K562 (cell line): ENCODE measurements around the gene PIF1. TPM values are rescaled to one million over a fixed set of nuclear protein-coding genes. Genes with fewer than 3 reads are reported as not detected.

Experiments
- ATAC-seq: fragments of 200-7000 bp; cut with Tn5 transposase; 3 replicates; pipeline ENCODE4 v1.9.1; 2020; ENCODE audit warnings: moderate library complexity
- BruUV-seq: library from RNA; stranded (reverse); fragments of 400-500 nt; replicated peaks from 2 replicates; lab custom pipeline; 2021; lab: Mats Ljungman, UMichigan
- CTCF ChIA-PET: fragments of 300-600 bp; formaldehyde crosslinking; extraction: SDS; loops from one replicate; lab custom pipeline; 2021; ENCODE audit warnings: low intra/inter-chr PET ratio; lab: Yijun Ruan, JAX
- POLR2A ChIA-PET: fragments of 300-600, 350-650 bp; sonication (Branson Sonifier 250); formaldehyde crosslinking; extraction: SDS; loops from one replicate; lab custom pipeline; 2021; ENCODE audit warnings: antibody characterized with exemption, inconsistent platforms; lab: Yijun Ruan, JAX
- DNase-seq, 4 experiments: peaks; one replicate each; pipeline versions ENCODE4 v3.0.0 to v3.0.0-alpha.2; 2011 to 2018; ENCODE audit warnings: low spot score in 3 of 4, mixed read lengths in 3 of 4; ENCODE audit errors: extremely low read depth in 1 of 4
- FAIRE-seq: peaks from 2 replicates; lab custom pipeline; 2011; peaks lifted over from hg19 to GRCh38; lab: Jason Lieb, UNC
- H2AFZ ChIP-seq: 2 replicates; pipeline ENCODE4 v1.6.0; 2011; ENCODE audit warnings: low read depth, low read length, control low read depth, inconsistent platforms
- H3K27ac ChIP-seq: fragments of 200-600 bp; 3 replicates; pipeline ENCODE4 v1.8.0; 2011; ENCODE audit warnings: low read depth, mild to moderate bottlenecking, control low read depth, inconsistent platforms, low read length, moderate library complexity, mixed read lengths; ENCODE audit errors: extremely low read depth
- H3K27me3 ChIP-seq, 2 experiments: fragments of 300-600 bp in 1 of 2; 2 replicates in 1 of 2; 3 replicates in 1 of 2; pipeline versions ENCODE4 v1.6.0 to v1.8.0; 2011; ENCODE audit warnings: inconsistent platforms in 2 of 2, low read length in 2 of 2, mild to moderate bottlenecking in 1 of 2, mixed read lengths in 1 of 2, moderate library complexity in 1 of 2; ENCODE audit not compliant: control insufficient read depth in 2 of 2, insufficient read depth in 2 of 2
- H3K36me3 ChIP-seq: fragments of 300-600 bp; 3 replicates; pipeline ENCODE4 v1.8.0; 2011; ENCODE audit warnings: mild to moderate bottlenecking, low read length, inconsistent platforms; ENCODE audit not compliant: control insufficient read depth, insufficient read depth
- H3K4me1 ChIP-seq, 2 experiments: fragments of 200-600 bp in 1 of 2; replicated peaks in 1 of 2; 2 replicates in 1 of 2; 3 replicates in 1 of 2; pipeline versions ENCODE4 v1.5.1 to v1.8.0; 2011; ENCODE audit warnings: inconsistent platforms in 2 of 2, low read length in 2 of 2, mild to moderate bottlenecking in 1 of 2, mixed read lengths in 1 of 2, moderate library complexity in 1 of 2; ENCODE audit not compliant: control insufficient read depth in 2 of 2, insufficient read depth in 2 of 2
- H3K4me2 ChIP-seq: 2 replicates; pipeline ENCODE4 v1.6.1; 2011; ENCODE audit warnings: low read length, control low read depth, inconsistent platforms, mixed read lengths; ENCODE audit not compliant: insufficient read depth
- H3K4me3 ChIP-seq: fragments of 200-600 bp; sonication (generic), shearing (Covaris generic); 2 replicates; pipeline ENCODE4 v1.5.1; 2016; ENCODE audit warnings: control low read depth, inconsistent platforms
- H3K79me2 ChIP-seq: fragments of 200-600 bp; 3 replicates; pipeline ENCODE4 v1.8.0; 2011; ENCODE audit warnings: low read length, inconsistent platforms; ENCODE audit not compliant: control insufficient read depth, insufficient read depth
- H3K9ac ChIP-seq, 2 experiments: 2 replicates each; pipeline versions ENCODE4 v1.6.0 to v1.6.1; 2011; ENCODE audit warnings: low read depth in 2 of 2, low read length in 2 of 2, control low read depth in 1 of 2, inconsistent platforms in 1 of 2, mild to moderate bottlenecking in 1 of 2, mixed read lengths in 1 of 2; ENCODE audit not compliant: insufficient read depth in 1 of 2
- H3K9me1 ChIP-seq: one replicate; pipeline ENCODE4 v1.6.0; 2011; ENCODE audit warnings: inconsistent platforms, mild to moderate bottlenecking, low read length, moderate library complexity; ENCODE audit not compliant: control insufficient read depth, insufficient read depth
- H3K9me3 ChIP-seq: replicated peaks from 2 replicates; pipeline ENCODE4 v1.5.1; 2011; ENCODE audit warnings: low read depth, low read length, inconsistent platforms; ENCODE audit not compliant: control insufficient read depth, insufficient read depth
- H4K20me1 ChIP-seq: replicated peaks from 2 replicates; pipeline ENCODE4 v1.6.1; 2011; ENCODE audit warnings: low read length, inconsistent platforms, mixed read lengths; ENCODE audit not compliant: control insufficient read depth, insufficient read depth
- RBBP5 ChIP-seq: fragments of 200-600 bp; sonication (generic); IDR thresholded peaks from 2 replicates; pipeline ENCODE4 v1.6.1; 2012; ENCODE audit warnings: borderline replicate concordance, mild to moderate bottlenecking, low read length, control low read depth, inconsistent platforms; ENCODE audit not compliant: insufficient read depth, poor library complexity, severe bottlenecking
- ZBTB7A ChIP-seq: IDR thresholded peaks from 2 replicates; pipeline ENCODE4 v1.6.1; 2011; ENCODE audit warnings: low read depth, mild to moderate bottlenecking, low read length, moderate library complexity, borderline replicate concordance; ENCODE audit not compliant: control insufficient read depth
- ZC3H11A ChIP-seq: IDR thresholded peaks from 2 replicates; pipeline ENCODE4 v1.6.1; 2012; ENCODE audit warnings: low read depth, low read length, improper control_type of control experiment
- WGBS: fragments of 100-300 bp; shearing (Covaris generic); methylation state at CpG from one replicate; pipeline ENCODE4 v1.1.6; 2016; ENCODE audit warnings: low coverage, mixed read lengths; ENCODE audit not compliant: insufficient coverage; ENCODE audit errors: missing lambda C conversion rate; 5-methylcytosine and 5-hydroxymethylcytosine counted together
- in situ Hi-C: fragments of 300-500 bp; cut with MboI; formaldehyde crosslinking; loops from 4 replicates; pipeline ENCODE4 v1.15.0; 2018; ENCODE audit warnings: inconsistent platforms, mixed read lengths
- intact Hi-C: fragments of 100-400 bp; cut with micrococcal nuclease; formaldehyde crosslinking; loops from 2 replicates; pipeline ENCODE4 v1.14.2; 2022
- polyA plus RNA-seq, 8 experiments: library from polyadenylated mRNA; depleted of rRNA in 4 of 8; stranded (reverse) in 5 of 8; unstranded in 3 of 8; fragments of >200 nt; fragmentation: Nextera tagmentation in 2 of 8; fragmentation: Illumina TruSeq in 1 of 8; extraction: Ambion mirVana in 2 of 8; extraction: Trizol in 1 of 8; gene quantifications; 2 replicates each; pipeline versions ENCODE4 v1.2.1 to v1.2.3, GENCODE V29; 2011 to 2014; ENCODE audit warnings: inconsistent platforms in 1 of 8, missing spikeins in 1 of 8
- total RNA-seq, 7 experiments: library from RNA; depleted of rRNA in 6 of 7; stranded (reverse); fragments of >200 nt in 6 of 7; fragmentation: Illumina TruSeq in 2 of 7; extraction: Trizol in 2 of 7; gene quantifications; 2 replicates each; pipeline versions ENCODE4 v1.2.1 to v1.2.3, GENCODE V29; 2011 to 2021; ENCODE audit warnings: low replicate concordance in 1 of 7

PIF1 gene
- total and polyA plus RNA-seq, 9 of the 15 experiments (the other 6 are each of a cell fraction or from before 2014, with no cell fraction given) = 1.1 to 37.9 (median 11.5) TPM

DNA sequence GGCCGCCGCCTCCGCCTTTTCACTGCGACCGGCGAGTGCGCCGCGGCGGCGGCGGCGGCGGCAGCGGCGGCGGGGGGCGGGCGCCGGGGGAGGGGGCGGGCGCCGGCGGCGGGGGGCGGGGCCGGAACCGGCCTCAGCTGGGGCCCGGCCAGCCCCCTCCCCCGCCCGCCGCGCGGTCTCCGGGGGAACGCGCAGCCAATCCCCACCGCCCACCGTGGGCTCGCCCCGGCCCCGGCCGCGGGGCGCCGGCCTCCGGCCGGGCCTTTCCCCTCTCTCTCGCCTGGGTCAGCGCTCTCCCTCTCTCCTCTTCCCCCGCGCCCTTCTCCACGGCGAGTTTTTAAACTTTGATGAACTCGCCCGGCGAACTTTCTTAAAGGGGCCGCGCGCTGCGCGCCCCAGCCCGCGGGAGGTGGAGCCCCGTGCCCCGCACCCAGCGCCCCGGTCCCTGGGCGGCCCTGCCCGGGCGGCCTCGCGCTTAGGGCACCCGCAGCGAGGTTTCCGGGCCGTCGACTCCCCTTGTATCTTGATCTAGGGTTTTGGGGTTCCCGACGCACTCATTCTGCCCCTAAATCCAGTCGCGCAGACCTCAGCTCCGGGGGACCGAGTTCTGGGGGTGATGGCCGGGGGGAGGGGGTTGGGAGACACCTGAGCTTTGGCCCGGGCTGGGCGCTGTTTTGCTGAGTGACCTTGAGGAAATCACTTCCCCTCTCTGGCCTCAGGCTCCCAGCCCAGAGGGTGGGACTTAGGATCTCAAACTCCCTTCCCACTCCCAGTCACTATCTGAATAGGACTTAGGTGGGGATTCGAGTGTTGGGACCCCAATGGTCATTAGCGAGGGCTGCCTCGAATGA, 49.7 kb downstream of the PIF1 start, which contains the start of gene RBPMS2:
Gene RBPMS2, minus strand, starts transcription at position 39 of the 851 bp plus-strand sequence. CDS start 270 bp downstream, outside the sequence.
- Histone ChIP-seq H3K27me3 (peaks cover 8 to 43% of the 10 kb centered on the region in 2 experiments; a peak in 4 of 5 replicates), H3K4me1 (peaks cover 8 to 29% of the 10 kb centered on the region in 2 experiments), H3K9ac (peak within 1 kb of the TSS in 1 of 2 experiments; percentile 68; a peak in 2 of 4 replicates), H3K27ac (no peak within 1 kb of the TSS; the same call in 1 of the 3 replicates), H3K9me1 (no peaks in the 10 kb centered on the region), H3K36me3 (no peaks in the 10 kb centered on the region), H3K4me2 (no peak within 1 kb of the TSS), H2AFZ (no peak within 1 kb of the TSS), H4K20me1 (peaks cover 6% of the 10 kb centered on the region; the same call in 1 of the 2 replicates), H3K4me3 (peak within 1 kb of the TSS; percentile 31), H3K9me3 (no peaks in the 10 kb centered on the region), H3K79me2 (no peaks in the 10 kb centered on the region)
- 24% methylated on average over 15 of the region's 90 CpGs for WGBS
- FAIRE-seq = no peak
- in situ Hi-C loops = no loop called here
- ATAC-seq = no peak; the same call in 2 of the 3 replicates
- intact Hi-C loops = no loop called here
- ChIA-PET POLR2A (interaction anchor here (0.6 kb wide), 1 partner anchor 60 kb away, joined by 3 read pairs; no protein-coding TSS in a partner anchor), CTCF (no interaction called here)
- DNase-seq = peak in 2 of 4 experiments; percentile 69 to 72
- TF ChIP-seq ZBTB7A (peak; percentile 2; the same call in 1 of the 2 replicates), RBBP5 (peak; percentile 8), ZC3H11A (no peak)
- no TSS peak for BruUV-seq
